NCI-H1417 (cell line): ENCODE measurements around the gene NLRP11.

Source experiments
- DNase-seq, 3 experiments: peaks; one replicate each; lab custom pipeline; 2025; lab: John Stamatoyannopoulos, UW

NLRP11 gene

DNA sequence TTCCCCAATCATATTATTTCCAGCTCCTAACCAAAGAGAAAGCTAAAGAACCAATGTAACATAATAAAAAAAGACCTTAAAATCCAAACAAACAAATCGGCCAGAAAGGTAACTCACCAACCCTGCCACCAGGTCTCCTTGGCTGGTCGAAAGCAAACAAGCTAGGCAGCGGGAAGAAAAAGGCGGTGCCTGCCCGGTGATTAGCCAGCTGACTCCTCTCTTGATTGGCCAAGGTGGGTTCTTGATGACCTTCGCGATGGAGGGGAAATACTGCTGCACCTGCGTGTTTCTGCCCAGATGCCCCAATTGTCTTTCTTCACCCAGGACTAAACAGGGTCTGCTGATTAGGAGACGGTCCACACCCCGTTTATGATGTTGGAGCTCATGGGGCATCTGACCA, at the start of gene NLRP11:
Gene NLRP11, minus strand, starts transcription at position 154 of the 400 bp plus-strand sequence. CDS start 13,825 bp downstream, outside the sequence.
- DNase-seq = no peak

DNA sequence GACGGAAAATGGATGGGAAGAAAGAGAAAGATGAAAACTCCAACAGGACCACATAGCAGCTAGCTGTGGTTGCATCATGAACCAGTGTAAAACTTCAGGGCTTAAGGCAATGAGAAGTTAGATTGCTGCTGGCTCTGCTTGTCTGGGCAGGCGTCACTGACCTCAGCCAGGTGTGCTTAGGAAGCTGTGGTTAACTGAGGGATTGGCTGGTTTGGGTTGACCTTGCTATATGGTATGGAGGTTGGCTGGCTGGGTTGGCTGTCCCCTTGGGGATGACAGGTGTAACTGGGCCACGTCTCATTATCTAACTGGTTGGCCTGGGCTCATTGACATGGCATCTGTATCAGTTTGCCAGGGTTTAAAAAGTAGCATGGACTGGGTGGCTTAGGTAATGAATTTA, 45.4 kb upstream of the NLRP11 start:
- DNase-seq = no peak

DNA sequence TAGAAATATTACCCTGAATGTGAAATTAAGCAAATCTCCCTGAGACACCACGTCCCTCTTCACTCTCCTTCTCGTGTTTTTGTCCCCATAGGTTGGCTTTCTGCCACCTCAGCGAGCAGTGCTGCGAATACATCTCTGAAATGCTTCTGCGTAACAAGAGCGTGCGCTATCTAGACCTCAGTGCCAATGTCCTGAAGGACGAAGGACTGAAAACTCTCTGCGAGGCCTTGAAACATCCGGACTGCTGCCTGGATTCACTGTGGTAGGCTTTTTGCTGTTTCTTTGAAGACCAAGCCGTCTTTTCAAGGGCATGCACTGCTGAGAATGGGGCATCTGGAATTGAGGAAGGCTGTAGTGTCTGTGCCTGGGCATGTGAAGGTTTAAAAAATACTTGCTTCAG, 38.9 kb upstream of the NLRP11 start:
- no peak for DNase-seq

DNA sequence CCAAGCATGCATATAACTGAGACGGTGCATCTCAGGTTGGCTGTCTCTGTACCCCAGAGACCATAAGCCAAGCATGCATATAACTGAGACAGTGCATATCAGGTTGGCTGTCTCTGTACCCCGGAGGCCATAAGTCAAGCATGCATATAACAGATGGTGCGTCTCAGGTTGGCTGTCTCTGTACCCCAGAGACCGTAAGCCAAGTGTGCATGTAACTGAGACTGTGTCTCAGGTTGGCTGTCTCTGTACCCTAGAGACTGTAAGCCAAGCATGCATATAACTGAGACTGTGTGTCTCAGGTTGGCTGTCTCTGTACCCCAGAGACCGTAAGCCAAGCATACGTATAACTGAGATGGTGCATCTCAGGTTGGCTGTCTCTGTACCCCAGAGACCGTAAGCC, 35.3 kb upstream of the NLRP11 start:
- DNase-seq = no peak

DNA sequence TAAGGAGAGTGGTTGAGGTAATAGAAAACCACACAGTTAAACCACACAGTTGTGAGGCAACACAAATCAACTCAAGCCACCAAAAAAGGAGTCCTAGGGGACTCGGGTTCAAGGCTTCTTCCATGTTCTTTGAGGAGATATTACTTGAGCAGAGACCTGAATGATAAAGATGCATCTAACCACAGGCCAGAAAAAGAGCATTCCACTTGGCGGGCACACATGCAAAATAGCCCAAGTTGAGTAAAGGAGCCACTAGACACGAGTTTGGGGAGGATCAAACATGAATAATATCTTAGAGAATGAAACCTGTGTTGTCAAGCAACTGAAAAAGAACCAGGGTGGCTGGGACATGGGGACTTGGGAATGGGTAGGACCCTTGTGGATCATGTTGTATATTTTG, 34.7 kb upstream of the NLRP11 start:
- no peak for DNase-seq

DNA sequence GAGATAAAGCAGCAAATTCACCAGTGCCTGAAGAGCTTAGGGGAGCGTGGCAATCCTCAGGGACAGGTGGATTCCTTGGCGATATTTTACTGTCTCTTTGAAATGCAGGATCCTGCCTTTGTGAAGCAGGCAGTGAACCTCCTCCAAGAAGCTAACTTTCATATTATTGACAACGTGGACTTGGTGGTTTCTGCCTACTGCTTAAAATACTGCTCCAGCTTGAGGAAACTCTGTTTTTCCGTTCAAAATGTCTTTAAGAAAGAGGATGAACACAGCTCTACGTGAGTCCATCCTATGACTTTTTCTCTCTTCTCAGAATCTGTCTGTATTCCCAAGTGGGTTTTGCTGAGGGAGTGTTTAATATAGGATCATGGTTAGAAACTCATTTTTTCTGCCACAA, 27.2 kb upstream of the NLRP11 start:
- no peak for DNase-seq

DNA sequence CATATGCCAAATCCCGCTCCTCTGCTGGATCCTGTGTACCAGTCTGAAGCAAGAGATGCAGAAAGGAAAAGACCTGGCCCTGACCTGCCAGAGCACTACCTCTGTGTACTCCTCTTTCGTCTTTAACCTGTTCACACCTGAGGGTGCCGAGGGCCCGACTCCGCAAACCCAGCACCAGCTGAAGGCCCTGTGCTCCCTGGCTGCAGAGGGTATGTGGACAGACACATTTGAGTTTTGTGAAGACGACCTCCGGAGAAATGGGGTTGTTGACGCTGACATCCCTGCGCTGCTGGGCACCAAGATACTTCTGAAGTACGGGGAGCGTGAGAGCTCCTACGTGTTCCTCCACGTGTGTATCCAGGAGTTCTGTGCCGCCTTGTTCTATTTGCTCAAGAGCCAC, 26.6 kb upstream of the NLRP11 start:
- no peak for DNase-seq

DNA sequence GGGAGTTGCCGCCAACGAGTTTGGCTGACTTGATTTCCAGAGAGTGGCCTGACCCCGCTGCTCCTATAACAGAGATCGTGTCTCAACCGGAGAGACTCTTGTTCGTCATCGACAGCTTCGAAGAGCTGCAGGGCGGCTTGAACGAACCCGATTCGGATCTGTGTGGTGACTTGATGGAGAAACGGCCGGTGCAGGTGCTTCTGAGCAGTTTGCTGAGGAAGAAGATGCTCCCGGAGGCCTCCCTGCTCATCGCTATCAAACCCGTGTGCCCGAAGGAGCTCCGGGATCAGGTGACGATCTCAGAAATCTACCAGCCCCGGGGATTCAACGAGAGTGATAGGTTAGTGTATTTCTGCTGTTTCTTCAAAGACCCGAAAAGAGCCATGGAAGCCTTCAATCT, 26.2 kb upstream of the NLRP11 start:
- no peak for DNase-seq

DNA sequence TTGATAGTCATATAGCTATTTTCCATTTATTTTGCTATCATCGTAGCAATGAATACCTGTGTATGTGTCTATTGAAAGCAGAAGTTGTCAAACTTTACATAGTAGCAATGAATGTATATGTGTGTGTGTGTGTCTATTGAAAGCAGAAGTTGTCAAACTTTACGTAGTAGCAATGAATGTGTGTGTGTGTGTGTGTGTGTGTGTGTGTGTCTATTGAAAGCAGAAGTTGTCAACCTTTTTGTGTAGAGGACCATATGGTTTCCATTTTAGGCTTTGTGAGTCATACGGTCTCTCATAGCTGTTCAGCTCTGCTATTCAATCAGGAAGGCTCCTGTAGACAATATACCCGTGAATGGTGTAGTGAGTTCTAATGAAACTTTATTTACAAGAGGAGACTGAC, 25.4 kb upstream of the NLRP11 start:
- no peak for DNase-seq

DNA sequence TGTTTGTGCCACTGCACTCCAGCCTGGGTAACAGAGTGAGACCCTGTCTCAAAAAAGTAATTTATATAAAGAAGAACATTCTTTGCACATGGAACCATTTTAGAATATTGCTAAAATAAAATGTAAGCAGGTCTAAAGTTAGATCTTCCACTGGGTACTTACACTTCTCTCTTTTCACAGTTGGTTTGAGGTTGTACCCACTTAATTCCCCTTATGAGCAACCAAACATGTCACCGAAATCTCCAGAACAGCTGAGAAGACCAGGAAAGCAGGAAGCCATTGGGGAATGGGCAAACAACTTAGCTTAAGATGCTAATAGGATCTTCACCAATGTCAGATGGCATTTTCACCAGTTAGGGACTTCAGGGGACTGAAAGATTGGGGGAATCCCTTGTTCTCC, 23.4 kb upstream of the NLRP11 start:
- DNase-seq = no peak

DNA sequence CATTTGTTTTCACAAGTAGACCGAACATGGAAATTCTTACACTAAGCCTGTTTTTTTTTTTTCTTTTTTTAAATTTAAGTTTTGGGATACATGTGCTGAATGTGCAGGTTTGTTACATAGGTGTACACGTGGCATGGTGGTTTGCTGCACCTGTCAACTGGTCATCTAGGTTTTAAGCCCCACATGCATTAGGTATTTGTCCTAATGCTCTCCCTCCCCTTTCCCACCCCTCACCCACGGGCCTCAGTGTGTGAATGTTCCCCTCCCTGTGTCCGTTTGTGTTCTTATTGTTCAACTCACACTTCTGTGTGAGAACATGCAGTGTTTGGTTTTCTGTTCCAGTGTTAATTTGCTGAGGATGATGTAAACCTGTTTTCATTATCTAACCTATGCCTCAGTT, 7.1 kb upstream of the NLRP11 start:
- DNase-seq = no peak

DNA sequence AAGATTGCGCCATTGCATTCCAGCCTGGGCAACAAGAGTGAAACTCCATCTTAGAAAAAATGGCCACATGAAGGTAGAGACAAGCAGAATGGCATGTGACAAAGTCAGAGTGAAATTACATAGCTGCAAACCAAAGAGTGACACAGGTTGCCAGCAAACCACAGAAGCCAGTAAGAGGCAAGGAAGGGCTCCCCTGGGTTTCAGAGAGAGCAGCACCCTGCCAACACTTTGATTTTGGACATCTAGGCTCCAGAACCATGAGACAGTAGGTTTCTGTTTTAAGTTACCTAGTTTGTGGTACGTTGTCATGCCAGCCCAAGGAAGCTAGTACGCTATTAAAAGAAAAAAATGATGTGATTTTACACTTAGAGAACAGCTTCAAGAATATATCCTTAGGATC, 6.5 kb upstream of the NLRP11 start:
- no peak for DNase-seq

DNA sequence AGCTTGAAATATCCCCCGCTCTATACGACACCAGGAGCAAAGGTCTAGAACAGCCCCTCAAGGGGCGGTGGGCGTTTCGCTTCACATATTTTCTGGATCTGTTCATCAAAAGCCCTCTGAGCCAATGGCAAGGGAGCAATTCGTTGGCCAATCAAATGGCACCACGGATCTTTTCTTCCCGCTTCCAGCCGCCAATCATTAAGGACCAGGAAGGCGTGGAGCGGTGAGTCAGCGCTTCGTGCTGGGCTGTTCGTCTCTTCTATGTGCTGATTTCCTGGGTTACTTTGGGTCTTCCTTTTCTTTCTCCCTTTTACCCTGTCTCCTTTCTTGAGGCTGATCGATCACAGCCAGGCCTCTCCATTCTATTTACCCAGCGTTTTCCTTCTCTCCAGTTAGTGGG, 4.5 kb upstream of the NLRP11 start, which contains the start of gene NLRP4:
Gene NLRP4, plus strand, starts transcription at position 201 of the 400 bp plus-strand sequence. CDS start 15,541 bp downstream, outside the sequence.
- DNase-seq = no peak

DNA sequence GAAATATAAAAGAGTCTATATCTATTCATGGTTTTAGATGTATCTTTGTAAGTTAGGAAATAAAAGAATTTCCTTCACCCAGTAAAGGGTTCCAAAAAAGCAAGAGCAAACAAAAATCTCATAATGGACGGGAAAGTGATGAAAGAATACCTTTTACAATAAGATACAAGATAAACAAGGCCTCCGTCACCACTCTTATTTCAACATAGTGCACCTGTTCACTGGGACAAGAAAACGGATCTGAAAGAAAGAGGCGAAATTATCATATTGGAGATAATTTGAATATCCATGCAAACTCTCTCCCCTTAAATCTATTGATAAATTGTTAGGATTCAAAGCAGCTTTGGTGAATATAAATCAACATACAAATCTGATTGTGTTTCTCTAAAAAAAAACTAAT, 877 bp upstream of the NLRP11 start:
- no peak for DNase-seq

DNA sequence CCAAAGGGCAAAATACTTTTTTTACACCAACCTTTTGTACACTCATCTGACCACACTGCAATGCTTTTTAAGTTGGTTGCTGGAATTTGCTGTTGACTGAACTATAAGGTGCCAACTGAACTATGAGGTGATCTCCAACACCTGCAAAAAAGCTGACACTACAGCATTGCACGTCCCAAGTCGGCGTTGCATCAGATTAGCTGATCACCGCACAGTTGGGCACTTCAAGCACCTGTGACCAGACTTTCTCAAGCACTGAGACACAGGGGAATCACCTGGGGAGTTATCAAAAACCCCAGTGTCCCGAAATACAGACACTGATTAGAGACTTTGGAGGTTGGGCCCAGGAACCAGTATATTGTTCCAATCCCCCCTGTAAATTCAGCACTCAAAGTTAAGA, 1.1 kb downstream of the NLRP11 start:
- DNase-seq = no peak

DNA sequence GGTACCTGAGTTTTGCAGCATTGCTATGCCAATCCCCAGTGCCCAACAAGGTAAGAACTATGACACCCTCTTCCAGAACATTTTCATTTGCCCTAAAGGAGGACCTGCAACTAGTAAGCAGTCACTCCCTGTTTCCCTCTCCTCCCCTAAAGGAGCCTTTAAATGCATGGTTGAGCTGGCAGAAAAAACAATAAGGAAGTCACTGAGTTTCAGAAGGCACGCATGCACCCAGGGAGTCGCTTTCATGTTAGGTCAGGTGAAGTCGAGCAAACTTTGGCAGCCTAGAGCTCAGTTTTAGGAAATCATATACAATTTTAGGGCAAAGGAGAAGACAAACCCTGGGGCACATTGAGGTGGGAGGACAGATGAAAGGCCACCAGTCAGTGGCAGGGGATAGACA, 11.8 kb downstream of the NLRP11 start:
- DNase-seq = no peak

DNA sequence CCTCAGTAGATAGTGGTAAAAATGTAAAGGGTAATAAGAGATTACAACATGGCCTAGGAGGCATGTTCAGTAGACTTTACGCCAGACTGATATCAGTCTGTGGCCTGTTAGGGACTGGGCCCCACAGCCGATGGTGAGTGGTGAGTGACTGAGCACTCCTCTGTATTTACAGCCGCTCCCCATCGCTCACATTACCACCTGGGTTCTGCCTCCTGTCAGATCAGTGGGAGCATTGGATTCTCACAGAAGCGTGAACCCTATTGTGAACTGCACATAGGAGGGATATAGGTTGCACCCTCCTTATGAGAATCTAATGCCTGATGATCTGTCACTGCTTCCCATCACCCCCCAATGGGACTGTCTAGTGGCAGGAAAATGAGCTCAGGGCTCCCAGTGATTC, 17.9 kb downstream of the NLRP11 start:
- no peak for DNase-seq

DNA sequence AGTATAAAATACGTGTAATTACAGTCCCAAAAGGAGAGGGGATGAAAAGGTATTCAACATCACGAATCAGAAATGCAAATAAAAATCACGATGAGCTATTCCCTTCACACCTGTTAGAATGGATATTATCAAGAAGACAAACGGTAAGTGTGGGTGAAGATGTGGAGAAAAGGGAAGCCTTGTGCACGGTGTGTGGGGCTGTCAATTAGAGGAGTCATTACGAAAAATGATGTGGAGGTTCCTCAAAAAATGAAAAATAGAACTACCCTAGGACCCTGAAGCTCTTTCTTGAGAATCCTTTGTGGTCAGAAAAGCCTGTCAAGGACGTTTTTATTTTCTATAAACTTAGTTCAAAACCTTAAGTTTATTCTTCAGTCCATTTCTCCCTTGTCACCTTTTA, 19.4 kb downstream of the NLRP11 start:
- no peak for DNase-seq

DNA sequence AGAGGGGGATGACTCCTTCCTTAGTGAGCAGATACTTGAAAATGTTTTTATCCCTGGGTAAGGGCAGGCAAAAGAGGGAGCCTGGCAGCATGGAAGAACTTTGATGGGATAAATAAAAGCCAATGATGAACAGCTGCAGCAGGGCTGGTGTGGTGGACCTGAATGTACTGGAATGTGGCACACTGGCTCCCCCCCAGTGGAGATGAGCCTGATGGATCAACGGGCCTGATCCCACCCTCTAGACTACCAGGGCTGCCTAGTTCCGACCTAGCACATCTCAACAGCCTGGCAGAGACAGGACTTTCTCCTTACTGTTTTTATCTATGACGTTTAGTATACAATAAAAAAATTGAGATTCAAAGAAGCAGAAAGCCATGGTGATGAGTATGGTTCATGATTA, 20.5 kb downstream of the NLRP11 start:
- DNase-seq = no peak

DNA sequence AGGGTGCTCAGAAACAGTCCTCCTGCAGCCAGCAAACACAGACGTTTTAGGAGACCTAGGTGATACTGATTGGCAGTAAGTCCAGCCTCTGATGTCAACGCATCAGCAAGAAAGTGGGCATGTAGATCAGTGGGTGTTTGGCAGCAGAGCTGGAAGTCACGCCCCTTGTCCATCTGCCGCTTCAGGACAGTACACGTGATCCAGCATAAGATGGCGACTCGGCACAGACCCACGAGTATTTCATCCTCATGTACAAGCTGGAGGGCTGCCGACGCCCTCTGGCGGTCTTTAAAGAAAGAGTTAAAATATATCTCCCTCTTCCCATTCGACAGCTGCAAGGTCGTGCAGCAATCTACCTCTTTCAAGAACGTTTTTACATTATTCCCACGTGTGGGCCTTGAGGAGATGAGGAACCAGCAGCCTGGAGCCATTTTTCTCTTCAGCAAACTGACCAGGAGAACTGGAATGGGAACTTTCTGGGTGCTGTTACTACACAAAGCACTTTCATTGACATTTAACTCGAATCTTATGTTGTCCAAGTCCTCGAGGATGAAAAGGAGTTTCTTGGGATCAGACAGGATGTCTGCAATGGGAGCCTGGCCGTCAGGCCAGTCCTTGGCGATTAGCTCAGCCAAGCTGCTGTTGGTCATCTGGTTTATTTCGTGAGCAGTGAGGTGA, 22.3 kb downstream of the NLRP11 start:
- peak; percentile 35 to 89 (median 74) for DNase-seq

DNA sequence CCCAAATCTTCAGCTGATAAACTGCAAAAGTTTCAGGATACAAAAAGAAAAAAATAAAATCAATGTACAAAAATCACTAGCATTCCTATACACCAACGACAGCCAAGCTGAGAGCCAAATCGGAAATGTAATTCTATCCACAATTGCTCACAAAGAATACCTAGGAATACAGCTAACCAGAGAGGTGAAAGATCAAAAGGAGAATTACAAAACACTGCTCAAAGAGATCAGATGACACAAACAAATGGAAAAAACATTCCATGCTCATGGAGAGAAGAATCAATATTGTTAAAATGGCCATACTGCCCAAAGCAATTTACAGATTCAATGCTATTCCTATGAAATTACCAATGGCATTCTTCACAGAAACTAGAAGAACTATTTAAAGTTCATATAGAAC, 29.5 kb downstream of the NLRP11 start:
- no peak for DNase-seq

DNA sequence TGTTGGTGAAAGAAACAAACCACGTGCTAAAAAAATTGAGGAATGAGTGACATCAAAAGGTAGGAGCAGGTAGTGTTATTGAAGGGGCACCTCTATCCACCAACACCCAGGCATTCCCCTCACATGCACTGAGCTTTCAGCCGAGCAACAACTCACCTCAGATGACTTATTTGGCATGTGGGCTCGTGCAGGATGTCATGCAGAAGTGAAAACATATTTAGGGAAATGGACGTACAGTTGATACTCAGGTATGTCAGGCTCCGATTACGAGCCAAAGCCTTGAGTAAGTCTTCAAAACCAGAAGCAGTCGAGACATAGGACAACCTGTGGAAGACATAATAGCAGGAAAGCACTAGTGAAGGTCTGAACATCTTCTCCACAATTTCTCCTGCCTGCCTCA, 30.4 kb downstream of the NLRP11 start:
- no peak for DNase-seq

DNA sequence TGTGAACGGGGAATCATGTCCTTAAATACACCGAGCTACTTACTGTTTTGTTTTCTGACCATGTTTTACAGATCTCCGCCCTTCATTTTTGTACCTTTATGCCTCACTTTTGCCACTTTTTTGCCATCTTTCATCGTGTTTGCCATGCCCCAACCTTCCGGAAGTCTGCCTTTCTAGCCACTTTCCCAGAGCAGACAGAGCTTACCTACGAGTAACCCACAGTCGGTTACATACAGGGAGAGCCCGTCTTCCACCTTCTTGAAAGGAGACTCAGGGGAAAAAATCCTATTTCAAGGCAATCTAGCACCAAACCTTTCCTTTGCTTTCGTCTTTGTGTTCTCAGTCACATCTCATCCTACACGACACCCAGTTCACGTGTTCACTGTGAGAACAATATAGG, 36.8 kb downstream of the NLRP11 start:
- no peak for DNase-seq

DNA sequence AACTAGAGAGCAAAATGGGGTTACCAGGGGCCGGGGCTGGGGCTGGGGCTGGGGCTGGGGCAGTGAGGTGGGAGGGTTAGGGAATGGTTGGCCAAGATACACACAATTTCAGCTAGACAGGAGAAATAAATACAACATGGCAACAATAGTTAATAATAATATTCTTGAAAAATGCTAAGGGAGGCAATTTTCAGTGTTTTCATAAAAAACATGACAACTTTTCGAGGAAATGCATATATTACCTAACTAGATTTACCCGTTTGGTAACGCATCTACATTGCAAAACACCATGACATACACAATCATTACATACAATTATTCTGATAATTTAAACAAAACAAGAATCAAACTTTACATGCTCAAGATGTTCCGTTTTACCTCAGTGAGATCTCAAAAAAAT, 50.7 kb downstream of the NLRP11 start:
- no peak for DNase-seq

DNA sequence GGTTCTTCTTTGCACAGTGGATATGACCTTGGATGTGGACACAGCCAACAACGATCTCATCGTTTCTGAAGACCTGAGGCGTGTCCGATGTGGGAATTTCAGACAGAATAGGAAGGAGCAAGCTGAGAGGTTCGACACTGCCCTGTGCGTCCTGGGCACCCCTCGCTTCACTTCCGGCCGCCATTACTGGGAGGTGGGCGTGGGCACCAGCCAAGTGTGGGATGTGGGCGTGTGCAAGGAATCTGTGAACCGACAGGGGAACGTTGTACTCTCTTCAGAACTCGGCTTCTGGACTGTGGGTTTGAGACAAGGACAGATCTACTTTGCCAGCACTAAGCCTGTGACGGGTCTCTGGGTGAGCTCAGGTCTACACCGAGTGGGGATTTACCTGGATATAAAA, 53.5 kb downstream of the NLRP11 start:
- DNase-seq = no peak
